LoVo (cell line): ENCODE results near the gene ACTR3C.

Experiments used
- DNase-seq: peaks from one replicate; pipeline ENCODE4 v3.0.0-alpha.2; 2016; ENCODE audit warnings: low spot score

Gene ACTR3C

GRCh38 chr7:150322833-150323681 is at the start of gene ACTR3C, which contains the start of gene LRRC61:
Gene ACTR3C (minus strand): TSS chr7:150323545. CDS start chr7:150295296, 28,249 bp downstream.
Gene LRRC61 (plus strand): TSS chr7:150323355. CDS start chr7:150336862, 13,507 bp downstream.
- DNase-seq: peak; percentile 92

GRCh38 chr7:150372271-150373048 is 49.1 kb upstream of the ACTR3C start:
- DNase-seq: no peak

- DNase-seq: no peak
These were observed 48.6 kb upstream of the ACTR3C start for GRCh38 chr7:150371996-150372270.

GRCh38 chr7:150371131-150371995 is 48.0 kb upstream of the ACTR3C start:
- no peak for DNase-seq

- no peak for DNase-seq
These were observed 47.3 kb upstream of the ACTR3C start for GRCh38 chr7:150370612-150371071.

- no peak for DNase-seq
These were observed 46.6 kb upstream of the ACTR3C start for GRCh38 chr7:150369748-150370501.

GRCh38 chr7:150368884-150369747 is 45.8 kb upstream of the ACTR3C start:
- DNase-seq: peak; percentile 65

GRCh38 chr7:150368096-150368883 is 44.9 kb upstream of the ACTR3C start, which contains the start of gene REPIN1:
Gene REPIN1 (plus strand): TSS chr7:150368822. CDS start chr7:150369712, 890 bp downstream.
- DNase-seq: peak; percentile 95

- DNase-seq: no peak
These were observed 44.3 kb upstream of the ACTR3C start for GRCh38 chr7:150367677-150368095.

GRCh38 chr7:150365673-150366398 is 42.5 kb upstream of the ACTR3C start:
- DNase-seq: no peak

- DNase-seq: no peak
These were observed 41.8 kb upstream of the ACTR3C start for GRCh38 chr7:150365194-150365593.

- DNase-seq: no peak
These were observed 40.5 kb upstream of the ACTR3C start for GRCh38 chr7:150363872-150364271.

GRCh38 chr7:150363370-150363769 is 40.0 kb upstream of the ACTR3C start:
- no peak for DNase-seq

- no peak for DNase-seq
These were observed 38.7 kb upstream of the ACTR3C start for GRCh38 chr7:150361807-150362621.

- DNase-seq: no peak
These were observed 38.1 kb upstream of the ACTR3C start for GRCh38 chr7:150361402-150361801.

GRCh38 chr7:150360363-150361058 is 37.2 kb upstream of the ACTR3C start:
- DNase-seq: no peak
